PC-9 (cell line): ENCODE data around the gene CABS1.

ENCODE experiments used
- EZH2 ChIP-seq: fragments of 200-600 bp; sonication (generic); IDR thresholded peaks from 2 replicates; pipeline ENCODE4 v1.8.0; 2017; ENCODE audit warnings: antibody characterized with exemption, low read depth
- TF ChIP-seq, protein P1 (sequence below): fragments of 200-600 bp; sonication (generic); conservative IDR thresholded peaks from 2 replicates; pipeline ENCODE4 v1.6.1; 2017; ENCODE audit warnings: mixed run types, antibody characterized with exemption, mild to moderate bottlenecking, moderate library complexity

DNA sequence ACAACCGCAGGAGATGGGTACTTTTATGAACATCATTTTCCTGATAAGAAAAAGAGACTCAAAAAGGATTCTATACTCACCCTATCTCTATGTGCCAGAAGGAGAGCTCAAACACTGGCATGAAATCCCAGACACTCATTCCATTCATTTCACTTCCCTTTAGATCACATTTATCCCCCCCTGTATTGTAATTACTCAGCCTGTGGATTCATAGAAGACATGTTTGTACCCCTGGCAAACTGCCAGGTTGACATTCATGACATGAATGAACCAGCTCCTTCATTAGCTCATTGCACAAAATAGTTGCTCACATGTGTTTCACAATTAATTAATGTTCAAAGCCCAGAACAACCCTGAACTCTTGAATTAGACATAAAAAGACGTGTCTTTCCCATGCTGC, 30.7 kb downstream of the CABS1 start:
- TF ChIP-seq, protein P1, sequence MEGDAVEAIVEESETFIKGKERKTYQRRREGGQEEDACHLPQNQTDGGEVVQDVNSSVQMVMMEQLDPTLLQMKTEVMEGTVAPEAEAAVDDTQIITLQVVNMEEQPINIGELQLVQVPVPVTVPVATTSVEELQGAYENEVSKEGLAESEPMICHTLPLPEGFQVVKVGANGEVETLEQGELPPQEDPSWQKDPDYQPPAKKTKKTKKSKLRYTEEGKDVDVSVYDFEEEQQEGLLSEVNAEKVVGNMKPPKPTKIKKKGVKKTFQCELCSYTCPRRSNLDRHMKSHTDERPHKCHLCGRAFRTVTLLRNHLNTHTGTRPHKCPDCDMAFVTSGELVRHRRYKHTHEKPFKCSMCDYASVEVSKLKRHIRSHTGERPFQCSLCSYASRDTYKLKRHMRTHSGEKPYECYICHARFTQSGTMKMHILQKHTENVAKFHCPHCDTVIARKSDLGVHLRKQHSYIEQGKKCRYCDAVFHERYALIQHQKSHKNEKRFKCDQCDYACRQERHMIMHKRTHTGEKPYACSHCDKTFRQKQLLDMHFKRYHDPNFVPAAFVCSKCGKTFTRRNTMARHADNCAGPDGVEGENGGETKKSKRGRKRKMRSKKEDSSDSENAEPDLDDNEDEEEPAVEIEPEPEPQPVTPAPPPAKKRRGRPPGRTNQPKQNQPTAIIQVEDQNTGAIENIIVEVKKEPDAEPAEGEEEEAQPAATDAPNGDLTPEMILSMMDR, result no peak
- TF ChIP-seq EZH2, result no peak
